Measurements from ENCODE around the gene DLX2.

DNA sequence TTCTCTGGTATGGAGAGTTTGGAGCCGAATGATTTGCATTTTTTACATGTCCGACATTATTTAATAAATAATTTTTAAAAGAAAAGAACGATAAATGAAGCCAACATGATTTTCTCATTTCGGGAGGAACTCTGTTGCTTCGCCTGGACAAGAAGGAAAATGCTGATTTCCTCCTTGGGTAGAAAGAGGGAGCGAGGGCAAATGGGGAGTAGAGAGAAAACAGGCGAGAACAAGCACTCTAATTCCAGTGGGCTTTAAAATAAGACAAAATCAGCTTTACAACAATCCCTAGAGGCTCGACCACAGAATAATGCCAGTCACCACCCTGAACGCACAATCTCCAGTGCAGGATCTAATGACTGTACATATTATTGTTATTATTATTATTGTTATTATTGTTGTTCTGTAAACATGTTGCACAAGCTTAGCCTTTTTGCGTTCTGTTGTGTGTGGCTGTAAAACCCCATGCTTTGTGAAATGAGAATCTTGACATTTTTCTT, 13.6 kb downstream of the DLX2 start:
- TF ChIP-seq, protein P1, sequence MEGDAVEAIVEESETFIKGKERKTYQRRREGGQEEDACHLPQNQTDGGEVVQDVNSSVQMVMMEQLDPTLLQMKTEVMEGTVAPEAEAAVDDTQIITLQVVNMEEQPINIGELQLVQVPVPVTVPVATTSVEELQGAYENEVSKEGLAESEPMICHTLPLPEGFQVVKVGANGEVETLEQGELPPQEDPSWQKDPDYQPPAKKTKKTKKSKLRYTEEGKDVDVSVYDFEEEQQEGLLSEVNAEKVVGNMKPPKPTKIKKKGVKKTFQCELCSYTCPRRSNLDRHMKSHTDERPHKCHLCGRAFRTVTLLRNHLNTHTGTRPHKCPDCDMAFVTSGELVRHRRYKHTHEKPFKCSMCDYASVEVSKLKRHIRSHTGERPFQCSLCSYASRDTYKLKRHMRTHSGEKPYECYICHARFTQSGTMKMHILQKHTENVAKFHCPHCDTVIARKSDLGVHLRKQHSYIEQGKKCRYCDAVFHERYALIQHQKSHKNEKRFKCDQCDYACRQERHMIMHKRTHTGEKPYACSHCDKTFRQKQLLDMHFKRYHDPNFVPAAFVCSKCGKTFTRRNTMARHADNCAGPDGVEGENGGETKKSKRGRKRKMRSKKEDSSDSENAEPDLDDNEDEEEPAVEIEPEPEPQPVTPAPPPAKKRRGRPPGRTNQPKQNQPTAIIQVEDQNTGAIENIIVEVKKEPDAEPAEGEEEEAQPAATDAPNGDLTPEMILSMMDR (IDR thresholded peaks at IDR 0.05): no peak
- TF ChIP-seq POLR2A (IDR thresholded peaks at IDR 0.05) (no peak), EP300 (IDR thresholded peaks at IDR 0.05) (no peak)
